Subcutaneous abdominal adipose tissue (tissue), 5 donors: Measurements from ENCODE around the gene SHD.
A peak's percentile ranks its signal among the peaks of the same experiment; 100 is the strongest.
"Not testable (repeated sequence)": the region's sequence is repeated elsewhere in the genome, so short reads cannot be mapped to it uniquely, and the experiment has no call there.

Experiments
- H3K27ac ChIP-seq: one replicate; pipeline ENCODE4 v1.7.0; 2013; ENCODE audit warnings: low read depth, mild to moderate bottlenecking, inconsistent platforms, low read length, moderate library complexity
- H3K27me3 ChIP-seq, 5 donors: one replicate each; pipeline ENCODE4 v1.7.0; 2013; ENCODE audit warnings: low read length in 5 of 5, inconsistent platforms in 1 of 5; ENCODE audit not compliant: control insufficient read depth in 5 of 5, insufficient read depth in 4 of 5
- H3K36me3 ChIP-seq, 5 donors: one replicate each; pipeline ENCODE4 v1.7.0; 2013; ENCODE audit warnings: low read length in 5 of 5; ENCODE audit not compliant: control insufficient read depth in 5 of 5, insufficient read depth in 5 of 5
- H3K4me1 ChIP-seq, 5 donors: one replicate each; pipeline ENCODE4 v1.7.0; 2013; ENCODE audit warnings: low read length in 5 of 5, mild to moderate bottlenecking in 3 of 5, moderate library complexity in 1 of 5; ENCODE audit not compliant: control insufficient read depth in 5 of 5, insufficient read depth in 5 of 5
- H3K4me3 ChIP-seq, 5 donors: one replicate each; pipeline ENCODE4 v1.7.0; 2013; ENCODE audit warnings: low read length in 5 of 5, low read depth in 1 of 5
- H3K9ac ChIP-seq, 5 donors: one replicate each; pipeline ENCODE4 v1.7.0; 2013; ENCODE audit warnings: low read length in 5 of 5, mild to moderate bottlenecking in 4 of 5, moderate library complexity in 3 of 5
- H3K9me3 ChIP-seq, 5 donors: one replicate each; pipeline ENCODE4 v1.7.0; 2013; ENCODE audit warnings: low read length in 5 of 5; ENCODE audit not compliant: control insufficient read depth in 5 of 5
- donor health status: healthy.
- donor health status: healthy.
- donor health status: healthy.
- donor health status: healthy.
- donor health status: healthy.

SHD gene

GRCh38 chr19:4238831-4239230 is 40.2 kb upstream of the SHD start:
- Histone ChIP-seq H3K4me3 (no peak overlapping the region), H3K27me3 (peaks cover 0 to 8% (median 4%) of the 10 kb centered on the region in 5 donors), H3K4me1 (no peaks in the 10 kb centered on the region), H3K36me3 (no peaks in the 10 kb centered on the region), H3K9ac (no peak overlapping the region), H3K9me3 (peaks cover 3 to 10% (median 9%) of the 10 kb centered on the region in 5 donors), H3K27ac (no peak overlapping the region)

DNA sequence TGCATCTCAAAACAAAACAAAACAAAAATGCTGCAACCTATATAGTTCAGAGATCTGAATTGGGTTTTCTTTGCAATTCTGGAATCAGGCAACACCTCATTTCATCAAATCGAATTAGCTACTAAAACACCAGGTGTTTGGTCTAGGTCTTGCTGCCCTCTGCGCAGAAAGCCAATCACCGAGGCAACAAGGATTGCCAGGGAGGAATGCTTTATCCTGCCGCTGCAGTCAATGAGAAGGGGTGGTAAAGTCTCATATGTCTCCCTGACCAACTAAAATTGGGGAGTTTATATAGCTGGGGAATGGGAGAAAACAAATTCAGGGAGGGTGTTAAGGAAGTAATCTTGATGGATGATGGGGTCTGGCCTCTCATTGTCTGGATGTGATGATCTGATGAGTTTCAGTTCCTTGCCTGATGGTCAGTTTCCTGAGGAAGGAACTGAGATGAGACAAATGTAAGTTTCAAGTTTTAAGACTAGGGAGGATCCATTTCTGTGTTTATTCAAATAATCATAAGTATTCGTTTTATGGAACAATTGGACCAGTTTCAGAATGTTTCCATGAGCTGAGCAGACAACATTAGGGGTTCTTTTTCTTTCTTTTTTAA is 37.1 kb upstream of the SHD start:
- H3K27me3 ChIP-seq: peaks cover 0 to 1% (median 0%) of the 10 kb centered on the region in 5 donors
- H3K9me3 ChIP-seq: peaks cover 3 to 10% (median 9%) of the 10 kb centered on the region in 5 donors
- H3K36me3 ChIP-seq: no peaks in the 10 kb centered on the region
- H3K9ac ChIP-seq: no peak overlapping the region
- H3K27ac ChIP-seq: no peak overlapping the region
- peaks cover 1 to 7% (median 6%) of the 10 kb centered on the region in 5 donors for H3K4me1 ChIP-seq
- H3K4me3 ChIP-seq: no peak overlapping the region

DNA sequence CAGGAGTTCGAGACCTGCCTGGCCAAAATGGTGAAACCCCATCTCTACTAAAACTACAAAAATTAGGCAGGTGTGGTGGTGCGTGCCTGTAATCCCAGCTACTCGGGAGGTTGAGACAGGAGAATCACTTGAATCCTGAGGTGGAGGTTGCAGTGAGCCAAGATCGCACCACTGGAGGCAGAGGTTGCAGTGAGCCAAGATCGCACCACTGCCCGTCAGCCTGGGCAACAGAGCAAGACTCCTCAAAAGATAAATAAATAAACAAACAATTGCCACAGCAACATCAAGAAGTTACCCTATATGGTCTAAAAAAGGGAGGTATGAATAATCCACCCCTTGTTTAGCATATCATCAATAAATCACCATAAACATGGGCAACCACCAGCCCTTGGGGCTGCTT is 33.1 kb upstream of the SHD start:
- Histone ChIP-seq H3K36me3 (peaks cover 0 to 21% (median 19%) of the 10 kb centered on the region in 5 donors), H3K27ac (peak overlapping the region; percentile 98), H3K4me1 (peaks cover 4 to 15% (median 14%) of the 10 kb centered on the region in 5 donors), H3K9me3 (peaks cover 3 to 10% (median 9%) of the 10 kb centered on the region in 5 donors), H3K4me3 (peak overlapping the region in 2 of 5 donors; percentile 95 to 98)
- H3K9ac ChIP-seq, H3K27me3 ChIP-seq: not testable (repeated sequence)

GRCh38 chr19:4246767-4247593 is 32.1 kb upstream of the SHD start, which contains the start of gene YJU2:
Gene YJU2 (plus strand): TSS chr19:4247080. CDS start chr19:4247147, 67 bp downstream.
- H3K27me3 ChIP-seq: no peaks in the 10 kb centered on the region
- peak within 1 kb of the TSS; percentile 98 for H3K27ac ChIP-seq
- H3K9me3 ChIP-seq: peaks cover under 1 to 3% (median 2%) of the 10 kb centered on the region in 5 donors
- peak within 1 kb of the TSS; percentile 86 to 96 (median 93) for H3K9ac ChIP-seq
- H3K36me3 ChIP-seq: peaks cover 0 to 31% (median 29%) of the 10 kb centered on the region in 5 donors
- H3K4me3 ChIP-seq: peak within 1 kb of the TSS; percentile 82 to 98 (median 94)
- H3K4me1 ChIP-seq: peaks cover 4 to 15% (median 14%) of the 10 kb centered on the region in 5 donors

DNA sequence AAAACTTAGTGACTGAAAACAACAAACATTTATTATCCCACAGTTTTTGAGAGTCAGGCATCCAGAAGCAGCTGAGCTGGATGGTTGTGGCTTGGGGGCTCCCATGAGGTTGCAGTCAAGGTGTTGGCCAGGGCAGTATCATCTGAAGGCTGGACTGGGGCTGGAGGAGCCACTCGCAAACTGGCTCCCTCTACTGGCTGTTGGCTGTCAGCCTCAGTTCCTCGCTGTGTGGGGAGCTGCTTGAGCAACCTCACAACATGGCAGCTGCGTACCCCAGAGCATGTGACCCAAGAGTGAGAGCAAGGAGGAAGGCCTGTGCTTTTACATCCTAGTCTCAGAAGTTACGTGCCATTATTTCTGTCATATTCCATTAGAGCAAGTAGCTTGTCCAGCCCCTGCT is 22.5 kb upstream of the SHD start:
- Histone ChIP-seq H3K27me3 (no peaks in the 10 kb centered on the region), H3K27ac (no peak overlapping the region), H3K9me3 (peaks cover 0 to 8% (median 5%) of the 10 kb centered on the region in 5 donors), H3K36me3 (peaks cover 6 to 85% (median 68%) of the 10 kb centered on the region in 5 donors), H3K4me3 (no peak overlapping the region), H3K4me1 (no peaks in the 10 kb centered on the region), H3K9ac (no peak overlapping the region)

DNA sequence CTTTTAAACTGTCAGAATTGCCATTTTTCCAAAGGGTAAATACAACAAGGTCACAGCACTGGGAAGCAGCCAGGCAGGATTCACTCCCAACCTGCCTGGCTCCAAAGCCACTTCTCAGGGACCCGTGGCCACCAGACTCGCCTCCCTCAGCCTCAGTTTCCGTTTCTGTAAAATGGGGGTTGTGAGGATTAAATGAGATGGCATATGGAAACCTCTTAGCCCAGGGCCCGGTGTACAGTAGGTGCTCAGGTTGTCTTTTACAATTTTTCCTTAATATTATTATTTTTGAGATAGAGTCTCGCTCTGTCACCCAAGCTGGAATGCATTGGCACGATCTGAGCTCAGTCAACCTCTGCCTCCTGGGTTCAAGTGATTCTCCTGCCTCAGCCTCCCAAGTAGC is 22.0 kb upstream of the SHD start:
- peaks cover 0 to 8% (median 5%) of the 10 kb centered on the region in 5 donors for H3K9me3 ChIP-seq
- no peaks in the 10 kb centered on the region for H3K4me1 ChIP-seq
- H3K36me3 ChIP-seq: peaks cover 6 to 86% (median 68%) of the 10 kb centered on the region in 5 donors
- no peak overlapping the region for H3K9ac ChIP-seq
- H3K4me3 ChIP-seq: no peak overlapping the region
- H3K27me3 ChIP-seq: no peaks in the 10 kb centered on the region
- no peak overlapping the region for H3K27ac ChIP-seq

DNA sequence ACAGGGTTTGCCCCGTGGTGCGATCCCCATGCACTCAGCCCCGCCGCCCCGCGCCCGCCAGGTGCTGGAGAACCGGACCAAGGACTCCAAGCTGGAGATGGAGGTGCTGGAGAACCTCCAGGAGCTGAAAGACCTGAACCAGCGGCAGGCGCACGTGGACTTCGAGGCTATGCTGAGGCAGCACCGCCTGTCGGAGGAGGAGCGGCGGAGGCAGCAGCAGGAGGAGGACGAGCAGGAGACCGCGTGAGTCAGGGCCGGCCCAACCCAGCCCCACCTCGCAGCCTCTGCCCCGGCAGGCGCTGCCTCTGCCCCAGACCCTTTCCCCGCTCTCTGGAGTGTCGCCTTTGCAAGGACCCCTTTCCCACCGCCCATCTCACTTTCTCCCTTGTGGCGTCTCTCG is 20.9 kb upstream of the SHD start:
- Histone ChIP-seq H3K27ac (no peak overlapping the region), H3K4me3 (no peak overlapping the region), H3K36me3 (peaks cover 3 to 90% (median 70%) of the 10 kb centered on the region in 5 donors)

GRCh38 chr19:4260613-4261191 is 18.4 kb upstream of the SHD start:
- Histone ChIP-seq H3K9me3 (peaks cover 0 to 8% (median 5%) of the 10 kb centered on the region in 5 donors), H3K36me3 (peaks cover 0 to 86% (median 70%) of the 10 kb centered on the region in 5 donors), H3K27me3 (no peaks in the 10 kb centered on the region), H3K4me3 (no peak overlapping the region), H3K27ac (no peak overlapping the region), H3K9ac (no peak overlapping the region), H3K4me1 (no peaks in the 10 kb centered on the region)

More for the DNA sequence above, 20.9 kb upstream of the SHD start:
- no peaks in the 10 kb centered on the region for H3K4me1 ChIP-seq
- H3K9ac ChIP-seq: no peak overlapping the region
- no peaks in the 10 kb centered on the region for H3K27me3 ChIP-seq
- peaks cover 0 to 8% (median 5%) of the 10 kb centered on the region in 5 donors for H3K9me3 ChIP-seq

- Histone ChIP-seq H3K9ac (no peak overlapping the region), H3K4me1 (peaks cover 0 to 15% (median 4%) of the 10 kb centered on the region in 5 donors), H3K36me3 (peaks cover 0 to 78% (median 56%) of the 10 kb centered on the region in 5 donors), H3K27ac (no peak overlapping the region), H3K4me3 (no peak overlapping the region), H3K9me3 (no peaks in the 10 kb centered on the region), H3K27me3 (no peaks in the 10 kb centered on the region)
Observed at GRCh38 chr19:4264812-4265211, 14.3 kb upstream of the SHD start.
